WTC11 (cell line): ENCODE measurements around the gene NHERF1. TPM values are rescaled to one million over a fixed set of nuclear protein-coding genes. Genes with fewer than 3 reads are reported as not detected.

Experiments used
- ATAC-seq: fragments of 200-7000 bp; cut with Tn5 transposase; 2 replicates; pipeline ENCODE4 v1.10.0; 2021; ENCODE audit warnings: mild to moderate bottlenecking, moderate library complexity
- CTCF ChIA-PET: fragments of 300-600 bp; sonication (Branson Sonifier 250); formaldehyde crosslinking; loops from one replicate; lab custom pipeline; 2021; ENCODE audit warnings: antibody characterized with exemption; lab: Charles Lee
- POLR2A ChIA-PET: fragments of 350-600 bp; sonication (Branson Sonifier 250); formaldehyde crosslinking; loops from one replicate; lab custom pipeline; 2021; ENCODE audit warnings: antibody characterized with exemption; lab: Charles Lee
- DNase-seq: peaks from one replicate; pipeline ENCODE4 v3.0.0; 2021; ENCODE audit warnings: low spot score
- H3K27ac Mint-ChIP-seq: 2 replicates; pipeline ENCODE4 v1.8.0; 2021; ENCODE audit warnings: mixed read lengths
- H3K27me3 Mint-ChIP-seq: 2 replicates; pipeline ENCODE4 v1.8.0; 2021; ENCODE audit warnings: low read depth, mild to moderate bottlenecking, moderate library complexity, mixed read lengths
- H3K36me3 Mint-ChIP-seq: 2 replicates; pipeline ENCODE4 v1.8.0; 2021; ENCODE audit warnings: mixed read lengths
- H3K4me1 Mint-ChIP-seq: 2 replicates; pipeline ENCODE4 v1.8.0; 2022; ENCODE audit warnings: mixed read lengths
- H3K4me3 Mint-ChIP-seq: 2 replicates; pipeline ENCODE4 v1.8.0; 2021; ENCODE audit warnings: mild to moderate bottlenecking, moderate library complexity, mixed read lengths
- H3K9me3 Mint-ChIP-seq: 2 replicates; pipeline ENCODE4 v1.8.0; 2021; ENCODE audit warnings: mixed read lengths
- CTCF ChIP-seq: fragments of 200-600 bp; IDR thresholded peaks from 2 replicates; pipeline ENCODE4 v1.8.0; 2022; ENCODE audit warnings: antibody characterized with exemption
- ESRRA ChIP-seq: sonication (generic); formaldehyde crosslinking; IDR thresholded peaks from 2 replicates; pipeline ENCODE4 v1.8.1; 2022; ENCODE audit warnings: mild to moderate bottlenecking, missing genetic modification reagents, borderline replicate concordance
- FOXP4 ChIP-seq: sonication (generic); formaldehyde crosslinking; IDR thresholded peaks from 2 replicates; pipeline ENCODE4 v1.8.0; 2022; ENCODE audit warnings: mild to moderate bottlenecking, missing genetic modification reagents
- IRF1 ChIP-seq: sonication (generic); formaldehyde crosslinking; IDR thresholded peaks from 2 replicates; pipeline ENCODE4 v1.8.0; 2023; ENCODE audit warnings: missing genetic modification reagents
- MXD4 ChIP-seq: fragments of 250-450 bp; sonication (Bioruptor Pico); IDR thresholded peaks from 2 replicates; pipeline ENCODE4 v1.8.0; 2021; ENCODE audit warnings: mild to moderate bottlenecking, moderate library complexity, borderline replicate concordance
- NFE2L1 ChIP-seq: sonication (generic); formaldehyde crosslinking; IDR thresholded peaks from 2 replicates; pipeline ENCODE4 v1.8.1; 2023; ENCODE audit warnings: missing genetic modification reagents
- OVOL2 ChIP-seq: fragments of 250-450 bp; sonication (Bioruptor Pico); IDR thresholded peaks from 2 replicates; pipeline ENCODE4 v1.9.0; 2021; ENCODE audit warnings: mild to moderate bottlenecking, borderline replicate concordance
- PRDM15 ChIP-seq: sonication (generic); formaldehyde crosslinking; IDR thresholded peaks from 2 replicates; pipeline ENCODE4 v1.8.0; 2022; ENCODE audit warnings: missing genetic modification reagents
- RORB ChIP-seq: fragments of 250-450 bp; sonication (Bioruptor Pico); IDR thresholded peaks from 2 replicates; pipeline ENCODE4 v1.9.0; 2021; ENCODE audit warnings: mild to moderate bottlenecking
- STAT6 ChIP-seq: sonication (generic); formaldehyde crosslinking; conservative IDR thresholded peaks from 2 replicates; pipeline ENCODE4 v1.8.1; 2023; ENCODE audit warnings: mild to moderate bottlenecking, low read depth, missing genetic modification reagents, moderate library complexity
- USF2 ChIP-seq: sonication (generic); formaldehyde crosslinking; IDR thresholded peaks from 2 replicates; pipeline ENCODE4 v1.8.1; 2023; ENCODE audit warnings: mild to moderate bottlenecking, missing genetic modification reagents, moderate library complexity
- ZBTB21 ChIP-seq: sonication (generic); formaldehyde crosslinking; IDR thresholded peaks from 2 replicates; pipeline ENCODE4 v1.8.1; 2023; ENCODE audit warnings: mild to moderate bottlenecking, missing genetic modification reagents, borderline replicate concordance
- ZNF121 ChIP-seq: sonication (generic); formaldehyde crosslinking; IDR thresholded peaks from 2 replicates; pipeline ENCODE4 v1.8.0; 2023; ENCODE audit warnings: missing genetic modification reagents
- ZNF281 ChIP-seq: sonication (generic); formaldehyde crosslinking; IDR thresholded peaks from 2 replicates; pipeline ENCODE4 v1.8.0; 2023; ENCODE audit warnings: mild to moderate bottlenecking, missing genetic modification reagents
- ZNF416 ChIP-seq: fragments of 250-450 bp; sonication (Bioruptor Pico); IDR thresholded peaks from 2 replicates; pipeline ENCODE4 v1.9.0; 2021; ENCODE audit warnings: mild to moderate bottlenecking, inconsistent platforms
- total RNA-seq: library from RNA; stranded (reverse); gene quantifications from 3 replicates; pipeline ENCODE4 v1.2.3, GENCODE V29; 2021

Gene NHERF1
- total RNA-seq, 1 experiment from 2014 or later: 111 TPM

- ChIA-PET CTCF (interaction anchor here (0.6 to 4.3 kb wide), 34 partner anchors 14 to 422 kb away, joined by 3 to 36 read pairs (median 5); partner anchors contain the start of genes FDXR, GRIN2C and NAT9), POLR2A (no interaction called here)
- peaks cover 16% of the 10 kb centered on the region for H3K36me3 Mint-ChIP-seq
- H3K9me3 Mint-ChIP-seq: no peaks in the 10 kb centered on the region
- H3K4me1 Mint-ChIP-seq: peaks cover 6% of the 10 kb centered on the region
- no peak overlapping the region for H3K4me3 Mint-ChIP-seq
- ATAC-seq (no peak), DNase-seq (no peak)
- H3K27ac Mint-ChIP-seq: peak overlapping the region; percentile 80; the same call in 1 of the 2 replicates
- TF ChIP-seq FOXP4 (CRISPR knock-in tag): no peak
- TF ChIP-seq MXD4 (CRISPR knock-in tag): no peak
- no peak for TF ChIP-seq CTCF
- TF ChIP-seq ZNF281 (CRISPR knock-in tag): no peak
- no peak for TF ChIP-seq ZNF121 (CRISPR knock-in tag)
- no peak for TF ChIP-seq ZBTB21
- no peak for TF ChIP-seq ZNF416
- TF ChIP-seq NFE2L1 (CRISPR knock-in tag): no peak
- no peak for TF ChIP-seq PRDM15
- no peak for TF ChIP-seq OVOL2 (CRISPR knock-in tag)
- no peak for TF ChIP-seq USF2 (CRISPR knock-in tag)
- TF ChIP-seq IRF1 (CRISPR knock-in tag): no peak
- TF ChIP-seq ESRRA (CRISPR knock-in tag): no peak
- no peak for TF ChIP-seq STAT6 (CRISPR knock-in tag)
- no peak for TF ChIP-seq RORB (CRISPR knock-in tag)
- TF ChIP-seq, all 79 proteins: peak for 0
- H3K27me3 Mint-ChIP-seq: no peaks in the 10 kb centered on the region
Measured at GRCh38 chr17:74790161-74791058, 42.0 kb downstream of the NHERF1 start.
